ENCODE results near the gene HIBCH. TPM values are rescaled to one million over a fixed set of nuclear protein-coding genes. Genes with fewer than 3 reads are reported as not detected.

The HIBCH gene
- total RNA-seq, 2 donors from 2014 or later: 30.8 to 46.7 TPM

DNA sequence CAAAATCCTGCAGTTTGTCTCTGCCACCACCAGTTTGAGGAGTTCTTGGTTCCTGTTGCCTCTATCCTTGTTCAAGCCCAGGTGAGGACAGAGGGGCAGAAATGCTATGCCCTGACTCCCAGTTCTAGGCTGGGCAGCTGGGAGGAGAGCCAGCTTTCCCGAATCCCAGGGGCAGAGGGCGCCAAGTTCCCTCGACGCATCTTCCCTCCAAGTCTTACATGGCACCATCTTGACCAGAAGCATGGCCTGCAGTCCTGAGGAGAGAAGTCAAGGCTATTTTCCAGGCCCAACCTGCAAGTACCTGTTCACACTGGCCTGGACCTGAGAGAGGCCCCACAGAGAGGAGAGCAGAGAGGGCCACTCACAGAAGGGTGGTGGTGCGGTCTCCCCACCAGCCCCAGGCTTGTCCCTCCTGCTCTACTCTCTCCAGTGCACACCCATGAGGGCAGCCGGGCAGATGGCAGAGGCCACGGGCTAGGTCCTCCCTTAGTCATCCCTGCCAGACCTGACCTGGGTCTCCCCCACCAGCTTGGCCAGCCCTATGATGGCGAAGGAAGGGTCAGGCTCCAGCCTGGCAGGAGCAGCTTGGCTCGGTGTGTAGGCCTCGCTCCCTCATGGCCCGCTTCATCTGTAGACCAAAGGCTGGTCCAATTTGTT, 141.4 kb downstream of the HIBCH start:
- Mint-ChIP-seq H3K27me3 (ENCODE audit: insufficient read depth) (peaks cover 21% of the 10 kb centered on the region), H3K36me3 (ENCODE audit: low read depth) (no peaks in the 10 kb centered on the region), H3K4me1 (peaks cover 18% of the 10 kb centered on the region), H3K4me3 (no peak overlapping the region), H3K9me3 (peaks cover 9% of the 10 kb centered on the region), H3K27ac (no peak overlapping the region)
- Histone ChIP-seq H3K4me3 (ENCODE audit: low read length) (no peak overlapping the region), H3K9me3 (ENCODE audit: control insufficient read depth, low read length) (peaks cover 15% of the 10 kb centered on the region), H3K9ac (ENCODE audit: extremely low read depth, low read length, poor library complexity, severe bottlenecking) (no peak overlapping the region), H3K4me1 (ENCODE audit: control insufficient read depth, insufficient read depth, low read length) (peaks cover 5% of the 10 kb centered on the region), H3K36me3 (ENCODE audit: control insufficient read depth, insufficient read depth, low read length) (no peaks in the 10 kb centered on the region), H3K27ac (ENCODE audit: low read depth, low read length) (no peak overlapping the region), H3K27me3 (ENCODE audit: control insufficient read depth, insufficient read depth, low read length, poor library complexity, severe bottlenecking) (peaks cover 12% of the 10 kb centered on the region)
- TF ChIP-seq, protein P1, sequence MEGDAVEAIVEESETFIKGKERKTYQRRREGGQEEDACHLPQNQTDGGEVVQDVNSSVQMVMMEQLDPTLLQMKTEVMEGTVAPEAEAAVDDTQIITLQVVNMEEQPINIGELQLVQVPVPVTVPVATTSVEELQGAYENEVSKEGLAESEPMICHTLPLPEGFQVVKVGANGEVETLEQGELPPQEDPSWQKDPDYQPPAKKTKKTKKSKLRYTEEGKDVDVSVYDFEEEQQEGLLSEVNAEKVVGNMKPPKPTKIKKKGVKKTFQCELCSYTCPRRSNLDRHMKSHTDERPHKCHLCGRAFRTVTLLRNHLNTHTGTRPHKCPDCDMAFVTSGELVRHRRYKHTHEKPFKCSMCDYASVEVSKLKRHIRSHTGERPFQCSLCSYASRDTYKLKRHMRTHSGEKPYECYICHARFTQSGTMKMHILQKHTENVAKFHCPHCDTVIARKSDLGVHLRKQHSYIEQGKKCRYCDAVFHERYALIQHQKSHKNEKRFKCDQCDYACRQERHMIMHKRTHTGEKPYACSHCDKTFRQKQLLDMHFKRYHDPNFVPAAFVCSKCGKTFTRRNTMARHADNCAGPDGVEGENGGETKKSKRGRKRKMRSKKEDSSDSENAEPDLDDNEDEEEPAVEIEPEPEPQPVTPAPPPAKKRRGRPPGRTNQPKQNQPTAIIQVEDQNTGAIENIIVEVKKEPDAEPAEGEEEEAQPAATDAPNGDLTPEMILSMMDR (conservative IDR thresholded peaks at IDR 0.05): peak; percentile 18
- no peak for DNase-seq
- WGBS, 2 experiments (ENCODE audit: insufficient coverage in 1 of 2, insufficient read length in 1 of 2): 90 to 94% methylated on average over 8 to 11 of the region's 11 CpGs

DNA sequence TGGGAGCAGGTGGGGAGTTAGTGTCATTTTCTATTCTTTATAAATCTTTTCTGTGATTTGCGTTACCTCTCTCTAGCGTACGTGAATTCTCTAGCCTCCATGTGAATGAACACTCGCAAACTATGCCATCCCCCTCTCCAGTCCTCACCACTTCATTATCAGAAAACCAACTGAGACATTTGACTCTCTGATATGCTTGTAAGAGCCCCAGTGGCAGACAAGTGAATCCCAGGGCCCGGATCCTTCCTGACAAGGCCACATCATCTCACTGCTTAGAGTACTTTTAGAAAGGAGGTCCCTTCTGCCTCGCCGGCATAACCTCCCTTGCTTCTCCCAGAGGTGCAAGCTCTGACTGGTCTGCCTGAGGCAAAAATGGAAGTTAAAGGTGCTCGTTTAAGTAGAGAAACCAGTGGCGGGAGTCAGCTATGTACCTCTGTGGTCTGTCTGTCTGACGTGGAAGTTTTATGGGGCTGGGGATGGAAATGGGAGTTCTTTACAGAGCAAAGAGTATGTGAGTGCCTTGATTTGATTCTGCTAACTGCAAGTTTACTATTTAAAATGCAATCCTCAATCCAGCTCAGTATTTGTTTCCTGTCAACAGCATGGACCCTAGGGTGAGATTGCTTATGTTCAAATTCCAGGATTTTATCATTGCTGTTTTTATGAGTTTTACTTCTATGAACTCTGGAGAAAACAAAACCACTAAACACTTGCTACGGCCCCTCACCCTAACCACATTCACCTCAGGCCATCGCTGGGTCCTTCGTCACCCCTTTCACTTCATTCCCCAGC, 142.2 kb downstream of the HIBCH start:
- peaks cover 9% of the 10 kb centered on the region for H3K9me3 Mint-ChIP-seq
- peaks cover 21% of the 10 kb centered on the region for H3K27me3 Mint-ChIP-seq (ENCODE audit: insufficient read depth)
- TF ChIP-seq, protein P1 (conservative IDR thresholded peaks at IDR 0.05): peak; percentile 53
- H3K4me1 Mint-ChIP-seq: peaks cover 18% of the 10 kb centered on the region
- H3K4me3 Mint-ChIP-seq: no peak overlapping the region
- no peak overlapping the region for H3K27ac Mint-ChIP-seq
- no peaks in the 10 kb centered on the region for H3K36me3 ChIP-seq (ENCODE audit: control insufficient read depth, insufficient read depth, low read length)
- WGBS, 2 experiments (ENCODE audit: insufficient coverage in 1 of 2, insufficient read length in 1 of 2): 87 to 94% methylated on average over 9 to 13 of the region's 13 CpGs
- H3K9ac ChIP-seq (ENCODE audit: extremely low read depth, low read length, poor library complexity, severe bottlenecking): no peak overlapping the region
- DNase-seq: no peak
- peaks cover 5% of the 10 kb centered on the region for H3K4me1 ChIP-seq (ENCODE audit: control insufficient read depth, insufficient read depth, low read length)
- H3K4me3 ChIP-seq (ENCODE audit: low read length): no peak overlapping the region
- H3K36me3 Mint-ChIP-seq (ENCODE audit: low read depth): no peaks in the 10 kb centered on the region
- peaks cover 12% of the 10 kb centered on the region for H3K27me3 ChIP-seq (ENCODE audit: control insufficient read depth, insufficient read depth, low read length, poor library complexity, severe bottlenecking)
- H3K9me3 ChIP-seq (ENCODE audit: control insufficient read depth, low read length): peaks cover 17% of the 10 kb centered on the region
- H3K27ac ChIP-seq (ENCODE audit: low read depth, low read length): no peak overlapping the region

DNA sequence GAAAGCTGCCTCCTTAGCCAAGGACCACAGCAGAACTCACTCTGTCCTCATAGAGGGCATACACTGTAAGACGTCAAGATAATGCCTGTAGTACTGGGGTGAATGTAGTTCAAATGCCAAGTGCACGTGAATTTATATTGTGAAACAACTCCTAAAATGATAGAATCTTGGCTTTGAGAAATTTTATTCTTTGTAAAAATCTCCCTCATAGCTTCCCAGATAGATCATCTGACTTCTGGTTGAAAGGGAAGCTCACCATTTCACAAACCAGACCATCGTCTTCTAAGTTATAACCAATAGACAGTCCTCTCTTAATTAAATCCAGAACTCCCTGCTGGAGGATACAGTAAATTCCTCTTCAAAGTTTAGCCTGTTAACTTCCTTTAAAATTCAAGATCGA, 146.2 kb downstream of the HIBCH start:
- H3K4me1 Mint-ChIP-seq: peaks cover 35% of the 10 kb centered on the region
- H3K27ac Mint-ChIP-seq: no peak overlapping the region

More for the DNA sequence above, 146.2 kb downstream of the HIBCH start:
- H3K9ac ChIP-seq (ENCODE audit: extremely low read depth, low read length, poor library complexity, severe bottlenecking): no peak overlapping the region
- H3K9me3 ChIP-seq (ENCODE audit: control insufficient read depth, low read length): peaks cover 24% of the 10 kb centered on the region
- H3K4me1 ChIP-seq (ENCODE audit: control insufficient read depth, insufficient read depth, low read length): peaks cover 5% of the 10 kb centered on the region
- Mint-ChIP-seq H3K4me3 (no peak overlapping the region), H3K9me3 (peaks cover 17% of the 10 kb centered on the region), H3K27me3 (ENCODE audit: insufficient read depth) (peaks cover 16% of the 10 kb centered on the region), H3K36me3 (ENCODE audit: low read depth) (peaks cover 6% of the 10 kb centered on the region)
- H3K27me3 ChIP-seq (ENCODE audit: control insufficient read depth, insufficient read depth, low read length, poor library complexity, severe bottlenecking): no peaks in the 10 kb centered on the region
- TF ChIP-seq, protein P1 (conservative IDR thresholded peaks at IDR 0.05): no peak
- no peaks in the 10 kb centered on the region for H3K36me3 ChIP-seq (ENCODE audit: control insufficient read depth, insufficient read depth, low read length)
- WGBS, 2 experiments (ENCODE audit: insufficient coverage in 1 of 2, insufficient read length in 1 of 2): 93 to 100% methylated on average over 3 to 4 of the region's 4 CpGs
- DNase-seq: no peak
- H3K4me3 ChIP-seq (ENCODE audit: low read length): no peak overlapping the region
- no peak overlapping the region for H3K27ac ChIP-seq (ENCODE audit: low read depth, low read length)
